A673 (cell line): ENCODE measurements around the gene MED23.

Experiments used
- CTCF ChIP-seq: fragments of 300-800, 200-600 bp; sonication (generic); conservative IDR thresholded peaks from 2 replicates; pipeline ENCODE4 v1.5.1; 2017; ENCODE audit warnings: low read depth, mild to moderate bottlenecking, antibody characterized with exemption, low read length, moderate library complexity, mixed read lengths
- EZH2 ChIP-seq: fragments of 200-600 bp; sonication (generic); IDR thresholded peaks from 2 replicates; pipeline ENCODE4 v1.6.1; 2017; ENCODE audit warnings: borderline replicate concordance, low read depth, mild to moderate bottlenecking, mixed read lengths, antibody characterized with exemption, low read length; ENCODE audit not compliant: poor library complexity, severe bottlenecking

- TF ChIP-seq CTCF = no peak
- no peak for TF ChIP-seq EZH2
Measured at GRCh38 chr6:131594074-131594473, 34.0 kb downstream of the MED23 start.
